ENCODE measurements around the gene ACTL7B.
"Not testable (repeated sequence)": the region's sequence is repeated elsewhere in the genome, so short reads cannot be mapped to it uniquely, and the experiment has no call there.

Gene ACTL7B

GRCh38 chr9:108855888-108856287 is at the start of gene ACTL7B:
TSS of gene ACTL7B (minus strand) at chr9:108855986. CDS start at chr9:108855930, 56 bp downstream.
- DNase-seq = no peak

- no peak for DNase-seq
Observed at GRCh38 chr9:108905494-108905893, 49.7 kb upstream of the ACTL7B start.

- DNase-seq = no peak
Observed at GRCh38 chr9:108904161-108904560, 48.4 kb upstream of the ACTL7B start.

- DNase-seq = no peak
Observed at GRCh38 chr9:108903420-108904103, 47.8 kb upstream of the ACTL7B start.

- DNase-seq = no peak
Observed at GRCh38 chr9:108900176-108900575, 44.4 kb upstream of the ACTL7B start.

GRCh38 chr9:108899023-108899695 is 43.4 kb upstream of the ACTL7B start:
- DNase-seq = not testable (repeated sequence)

GRCh38 chr9:108897324-108898096 is 41.7 kb upstream of the ACTL7B start:
- DNase-seq = no peak

- no peak for DNase-seq
Observed at GRCh38 chr9:108894225-108894997, 38.6 kb upstream of the ACTL7B start.

- no peak for DNase-seq
Observed at GRCh38 chr9:108889649-108890067, 33.9 kb upstream of the ACTL7B start.

- not testable (repeated sequence) for DNase-seq
Observed at GRCh38 chr9:108886594-108887271, 30.9 kb upstream of the ACTL7B start.

- DNase-seq = no peak
Observed at GRCh38 chr9:108885643-108886348, 30.0 kb upstream of the ACTL7B start.

- DNase-seq = no peak
Observed at GRCh38 chr9:108884701-108885100, 28.9 kb upstream of the ACTL7B start.

- DNase-seq = no peak
Observed at GRCh38 chr9:108883085-108883484, 27.3 kb upstream of the ACTL7B start.

- DNase-seq = no peak
Observed at GRCh38 chr9:108882052-108882888, 26.5 kb upstream of the ACTL7B start.

- DNase-seq = no peak
Observed at GRCh38 chr9:108880738-108881316, 25.0 kb upstream of the ACTL7B start.

GRCh38 chr9:108877524-108877923 is 21.7 kb upstream of the ACTL7B start:
- no peak for DNase-seq

- no peak for DNase-seq
Observed at GRCh38 chr9:108876425-108876824, 20.6 kb upstream of the ACTL7B start.

GRCh38 chr9:108874058-108874788 is 18.4 kb upstream of the ACTL7B start:
- no peak for DNase-seq

- DNase-seq = no peak
Observed at GRCh38 chr9:108869092-108869725, 13.4 kb upstream of the ACTL7B start.

Measured in activated CD4-positive, alpha-beta T cell treated with anti-CD3 and anti-CD28 coated beads, Interleukin-2, amount 50 U/mL, for 4 hours (primary cell).